Activated gamma-delta T cell treated with anti-CD3 and anti-CD28 coated beads, Interleukin-2, amount 50 U/mL, for 16 hours (primary cell): ENCODE measurements around the gene RPRD1B.
"Not testable (repeated sequence)": the region's sequence is repeated elsewhere in the genome, so short reads cannot be mapped to it uniquely, and the experiment has no call there.

Source experiments
- DNase-seq: peaks from one replicate; pipeline ENCODE4 v3.0.0-alpha.2; 2020; ENCODE audit warnings: low read depth

The RPRD1B gene

GRCh38 chr20:38001173-38001875, 32.2 kb upstream of the RPRD1B start:
- no peak for DNase-seq

- DNase-seq: no peak
Measured at GRCh38 chr20:38001981-38002380, 31.6 kb upstream of the RPRD1B start.

- DNase-seq: no peak
Measured at GRCh38 chr20:38002422-38002821, 31.1 kb upstream of the RPRD1B start.

- no peak for DNase-seq
Measured at GRCh38 chr20:38004416-38004815, 29.1 kb upstream of the RPRD1B start.

- DNase-seq: no peak
Measured at GRCh38 chr20:38005903-38006302, 27.6 kb upstream of the RPRD1B start.

GRCh38 chr20:38007526-38007925, 26.0 kb upstream of the RPRD1B start:
- DNase-seq: no peak

GRCh38 chr20:38008233-38008944, 25.2 kb upstream of the RPRD1B start:
- DNase-seq: no peak

- not testable (repeated sequence) for DNase-seq
Measured at GRCh38 chr20:38009416-38009815, 24.1 kb upstream of the RPRD1B start.

- DNase-seq: no peak
Measured at GRCh38 chr20:38011696-38012095, 21.9 kb upstream of the RPRD1B start.

- no peak for DNase-seq
Measured at GRCh38 chr20:38012332-38012731, 21.2 kb upstream of the RPRD1B start.

GRCh38 chr20:38013887-38014286, 19.7 kb upstream of the RPRD1B start:
- no peak for DNase-seq

- DNase-seq: no peak
Measured at GRCh38 chr20:38017959-38018358, 15.6 kb upstream of the RPRD1B start.

GRCh38 chr20:38018385-38018784, 15.2 kb upstream of the RPRD1B start:
- DNase-seq: no peak

- DNase-seq: no peak
Measured at GRCh38 chr20:38021087-38021772, 12.3 kb upstream of the RPRD1B start.

- DNase-seq: no peak
Measured at GRCh38 chr20:38023181-38024001, 10.2 kb upstream of the RPRD1B start.

GRCh38 chr20:38024496-38024895, 9.1 kb upstream of the RPRD1B start:
- DNase-seq: no peak

GRCh38 chr20:38029453-38029852, 4.1 kb upstream of the RPRD1B start:
- no peak for DNase-seq

GRCh38 chr20:38031957-38032356, 1.6 kb upstream of the RPRD1B start:
- no peak for DNase-seq

GRCh38 chr20:38032585-38033329, 789 bp upstream of the RPRD1B start:
- DNase-seq: peak; percentile 52

GRCh38 chr20:38034108-38034649, 633 bp downstream of the RPRD1B start:
- no peak for DNase-seq

GRCh38 chr20:38034961-38035360, 1.4 kb downstream of the RPRD1B start:
- DNase-seq: no peak
